Neuron (in vitro differentiated cells): Measurements from ENCODE around the gene USF2.

Source experiments
- H2AFZ ChIP-seq: one replicate; pipeline ENCODE4 v1.6.1; 2013; ENCODE audit warnings: low read depth, mild to moderate bottlenecking, inconsistent platforms, low read length, moderate library complexity
- H3K27me3 ChIP-seq: one replicate; pipeline ENCODE4 v1.6.1; 2013; ENCODE audit warnings: low read length; ENCODE audit not compliant: insufficient read depth
- H3K36me3 ChIP-seq: one replicate; pipeline ENCODE4 v1.6.1; 2013; ENCODE audit warnings: low read length; ENCODE audit not compliant: insufficient read depth
- H3K4me1 ChIP-seq: one replicate; pipeline ENCODE4 v1.6.1; 2013; ENCODE audit warnings: low read length; ENCODE audit not compliant: insufficient read depth
- H3K4me3 ChIP-seq: 2 replicates; pipeline ENCODE4 v1.5.1; 2013; ENCODE audit warnings: mild to moderate bottlenecking, low read length, moderate library complexity
- H3K9me3 ChIP-seq: one replicate; pipeline ENCODE4 v1.6.1; 2013; ENCODE audit warnings: low read length

USF2 gene

DNA sequence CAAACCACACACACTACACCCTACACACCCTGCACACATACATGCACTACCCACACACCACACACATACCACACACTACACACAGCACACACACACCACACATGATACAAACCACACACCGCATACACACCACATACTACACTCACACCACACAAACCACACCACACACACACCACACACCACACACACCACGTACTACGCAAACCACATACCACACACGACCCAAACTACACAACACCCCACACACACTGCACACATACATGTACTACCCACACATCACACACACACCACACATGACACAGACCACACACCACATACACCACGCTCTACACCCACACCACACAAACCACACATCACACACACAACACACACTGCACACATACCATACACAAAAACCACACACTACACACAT is 29.8 kb downstream of the USF2 start:
- Histone ChIP-seq H3K36me3 (no peaks in the 10 kb centered on the region), H3K27me3 (peaks cover 10% of the 10 kb centered on the region), H3K9me3 (no peaks in the 10 kb centered on the region), H2AFZ (no peak overlapping the region), H3K4me3 (no peak overlapping the region), H3K4me1 (no peaks in the 10 kb centered on the region)

DNA sequence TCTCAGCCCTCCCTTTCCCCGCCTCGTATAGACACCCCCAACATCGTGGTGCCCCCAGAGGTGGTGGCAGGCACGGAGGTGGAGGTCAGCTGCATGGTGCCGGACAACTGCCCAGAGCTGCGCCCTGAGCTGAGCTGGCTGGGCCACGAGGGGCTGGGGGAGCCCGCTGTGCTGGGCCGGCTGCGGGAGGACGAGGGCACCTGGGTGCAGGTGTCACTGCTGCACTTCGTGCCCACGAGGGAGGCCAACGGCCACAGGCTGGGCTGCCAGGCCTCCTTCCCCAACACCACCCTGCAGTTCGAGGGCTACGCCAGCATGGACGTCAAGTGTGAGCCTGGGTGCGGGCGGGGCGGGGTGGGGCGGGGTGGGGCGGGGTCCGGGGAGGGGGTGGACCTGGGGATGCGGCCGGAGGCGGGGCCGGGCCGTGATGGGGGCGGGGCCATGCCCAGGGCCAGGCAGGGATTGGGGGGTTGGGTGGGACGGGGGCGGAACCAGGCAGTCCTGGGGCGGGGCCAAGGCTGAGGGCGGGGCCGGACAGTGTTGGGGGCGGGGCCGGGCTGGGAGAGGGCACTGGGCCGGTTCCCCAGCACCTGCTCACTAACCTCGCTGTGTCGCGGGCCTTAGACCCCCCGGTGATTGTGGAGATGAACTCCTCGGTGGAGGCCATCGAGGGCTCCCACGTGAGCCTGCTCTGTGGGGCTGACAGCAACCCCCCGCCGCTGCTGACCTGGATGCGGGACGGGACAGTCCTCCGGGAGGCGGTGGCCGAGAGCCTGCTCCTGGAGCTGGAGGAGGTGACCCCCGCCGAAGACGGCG is 31.0 kb downstream of the USF2 start:
- Histone ChIP-seq H3K4me1 (no peaks in the 10 kb centered on the region), H3K36me3 (no peaks in the 10 kb centered on the region), H3K27me3 (peaks cover 3% of the 10 kb centered on the region), H3K4me3 (no peak overlapping the region), H3K9me3 (no peaks in the 10 kb centered on the region), H2AFZ (no peak overlapping the region)

DNA sequence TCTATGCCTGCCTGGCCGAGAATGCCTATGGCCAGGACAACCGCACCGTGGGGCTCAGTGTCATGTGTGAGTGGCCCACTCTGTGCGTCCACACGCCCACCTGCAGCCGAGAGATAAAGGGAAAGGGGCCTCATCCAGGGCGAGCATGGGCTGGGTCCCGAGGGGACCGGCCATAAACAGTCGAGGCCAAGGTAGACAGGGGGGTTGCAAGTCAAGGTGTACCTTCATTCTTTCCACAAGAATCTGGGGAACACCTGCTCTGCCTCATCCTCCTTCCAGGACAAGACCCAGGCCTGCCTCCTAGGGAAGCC is 31.5 kb downstream of the USF2 start:
- Histone ChIP-seq H2AFZ (no peak overlapping the region), H3K27me3 (peaks cover 3% of the 10 kb centered on the region), H3K9me3 (no peaks in the 10 kb centered on the region), H3K4me1 (no peaks in the 10 kb centered on the region), H3K36me3 (no peaks in the 10 kb centered on the region), H3K4me3 (no peak overlapping the region)

DNA sequence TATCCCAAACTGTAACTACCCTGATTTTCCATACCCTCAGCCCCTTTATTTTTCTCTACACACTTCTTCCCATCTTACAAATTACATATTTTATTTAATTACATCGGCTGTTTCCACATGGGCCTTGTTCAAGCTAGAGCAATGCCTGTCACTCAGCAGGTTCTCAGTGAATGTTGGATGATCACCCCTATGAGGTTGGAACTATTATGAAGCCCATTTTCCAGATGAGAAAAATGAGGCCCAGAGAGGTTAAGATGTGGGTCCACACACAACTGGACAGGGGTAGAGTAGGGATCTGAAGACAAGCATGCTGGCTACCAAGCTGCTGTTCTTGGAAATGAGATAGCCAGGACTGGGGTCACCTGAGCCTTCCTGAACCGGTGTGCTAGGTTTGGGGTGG is 33.2 kb downstream of the USF2 start:
- Histone ChIP-seq H3K9me3 (no peaks in the 10 kb centered on the region), H3K4me3 (no peak overlapping the region), H2AFZ (no peak overlapping the region), H3K4me1 (no peaks in the 10 kb centered on the region), H3K27me3 (no peaks in the 10 kb centered on the region), H3K36me3 (no peaks in the 10 kb centered on the region)

DNA sequence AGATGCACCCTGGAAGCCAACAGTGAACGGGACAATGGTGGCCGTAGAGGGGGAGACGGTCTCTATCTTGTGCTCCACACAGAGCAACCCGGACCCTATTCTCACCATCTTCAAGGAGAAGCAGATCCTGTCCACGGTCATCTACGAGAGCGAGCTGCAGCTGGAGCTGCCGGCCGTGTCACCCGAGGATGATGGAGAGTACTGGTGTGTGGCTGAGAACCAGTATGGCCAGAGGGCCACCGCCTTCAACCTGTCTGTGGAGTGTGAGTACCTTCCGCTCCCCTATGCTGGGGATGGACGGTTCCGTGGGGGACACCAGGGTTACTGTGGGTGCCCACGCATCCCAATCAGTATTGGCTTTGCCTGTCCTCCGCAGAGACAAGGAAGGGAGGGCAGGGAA is 33.7 kb downstream of the USF2 start:
- H2AFZ ChIP-seq: no peak overlapping the region
- H3K4me1 ChIP-seq: no peaks in the 10 kb centered on the region

DNA sequence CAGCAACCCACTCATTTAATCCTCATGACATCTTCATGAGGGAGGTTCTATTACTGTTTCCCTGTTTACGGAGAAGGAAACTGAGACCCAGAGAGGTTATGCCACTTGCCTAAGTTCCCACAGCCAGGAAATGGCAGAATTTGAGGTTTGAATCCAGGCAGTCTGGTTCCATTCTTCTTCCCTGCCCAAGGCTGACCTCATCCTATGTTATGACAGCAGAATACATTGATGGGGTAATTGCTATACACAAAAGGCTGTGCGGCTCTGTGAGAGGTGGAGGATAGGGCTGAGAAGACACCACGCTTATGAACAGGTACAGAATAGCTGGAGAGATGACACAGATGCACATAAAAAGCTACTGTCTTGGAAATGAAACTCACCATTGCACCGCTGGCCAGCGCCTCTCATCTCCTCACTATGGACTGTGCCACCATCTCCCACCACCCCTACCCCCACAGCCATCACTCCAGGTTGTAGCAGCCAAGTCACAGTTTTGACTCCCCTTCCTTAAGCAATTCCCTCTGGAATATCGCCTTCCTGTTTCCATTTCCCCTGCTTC is 34.7 kb downstream of the USF2 start:
- Histone ChIP-seq H3K4me1 (no peaks in the 10 kb centered on the region), H3K27me3 (no peaks in the 10 kb centered on the region), H2AFZ (no peak overlapping the region), H3K4me3 (no peak overlapping the region), H3K9me3 (no peaks in the 10 kb centered on the region), H3K36me3 (no peaks in the 10 kb centered on the region)

More for the DNA sequence above, 33.7 kb downstream of the USF2 start:
- Histone ChIP-seq H3K36me3 (no peaks in the 10 kb centered on the region), H3K9me3 (no peaks in the 10 kb centered on the region), H3K27me3 (no peaks in the 10 kb centered on the region), H3K4me3 (no peak overlapping the region)

DNA sequence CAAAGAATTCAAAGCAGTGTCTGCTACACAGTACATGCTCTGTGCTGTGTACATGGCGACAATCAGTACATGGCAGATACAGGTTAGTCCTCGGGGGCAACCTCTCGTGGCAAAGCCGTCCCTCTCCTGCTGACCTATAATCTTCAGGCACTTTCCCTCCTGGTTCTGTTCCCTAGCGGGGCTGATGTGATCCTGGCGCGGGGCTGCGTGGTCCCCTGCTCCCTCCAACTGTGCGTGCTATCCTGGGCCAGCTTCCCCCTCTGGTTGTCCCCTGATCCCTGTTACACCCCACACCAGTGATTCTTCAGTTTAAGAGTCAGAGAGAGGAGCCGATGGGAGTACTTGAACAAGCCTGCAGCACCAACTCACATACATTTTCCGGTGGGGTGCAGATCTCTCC is 35.3 kb downstream of the USF2 start:
- H3K4me3 ChIP-seq: no peak overlapping the region
- no peaks in the 10 kb centered on the region for H3K4me1 ChIP-seq
- H2AFZ ChIP-seq: no peak overlapping the region
- H3K36me3 ChIP-seq: no peaks in the 10 kb centered on the region
- H3K9me3 ChIP-seq: no peaks in the 10 kb centered on the region
- H3K27me3 ChIP-seq: no peaks in the 10 kb centered on the region

GRCh38 chr19:35305181-35305580 is 36.4 kb downstream of the USF2 start:
- no peaks in the 10 kb centered on the region for H3K27me3 ChIP-seq
- H3K4me1 ChIP-seq: no peaks in the 10 kb centered on the region
- no peaks in the 10 kb centered on the region for H3K9me3 ChIP-seq
- H3K36me3 ChIP-seq: no peaks in the 10 kb centered on the region
- H2AFZ ChIP-seq: no peak overlapping the region
- H3K4me3 ChIP-seq: no peak overlapping the region

DNA sequence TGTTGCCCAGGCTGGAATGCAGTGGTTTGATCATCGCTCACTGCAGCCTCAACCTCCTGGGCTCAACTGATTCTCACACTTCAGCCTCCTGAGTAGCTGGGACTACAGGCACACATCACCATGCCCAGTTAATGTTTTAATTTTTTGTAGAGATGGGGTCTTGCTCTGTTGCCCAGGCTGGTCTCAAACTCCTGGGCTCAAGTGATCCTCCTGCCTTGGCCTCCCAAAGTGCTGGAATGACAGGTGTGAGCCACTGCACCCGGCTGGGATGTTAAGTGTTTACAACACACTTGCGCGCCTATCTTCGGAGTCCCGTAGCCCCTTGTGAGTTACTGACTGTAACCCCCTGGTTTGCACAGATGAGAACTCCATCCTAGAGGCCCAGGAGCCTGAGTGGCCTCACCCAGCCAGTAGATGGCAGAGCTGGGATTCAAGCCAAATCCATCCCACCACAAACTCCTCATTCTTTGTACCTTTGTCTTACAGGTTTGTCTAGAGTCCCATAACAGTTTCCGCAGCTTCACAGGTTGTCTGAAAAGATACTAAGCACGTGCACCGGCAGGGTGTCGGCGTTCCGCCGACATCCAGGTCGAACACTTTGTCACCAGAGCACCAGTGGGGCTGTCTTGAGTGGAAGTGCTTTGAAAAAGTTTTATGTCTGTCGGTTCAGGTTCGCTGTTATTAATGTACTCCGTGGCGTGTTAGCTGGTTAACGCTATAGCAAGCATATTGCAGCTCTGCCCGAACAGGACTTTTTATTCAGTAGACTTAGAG is 37.9 kb downstream of the USF2 start:
- no peaks in the 10 kb centered on the region for H3K9me3 ChIP-seq
- no peaks in the 10 kb centered on the region for H3K27me3 ChIP-seq
- H3K4me3 ChIP-seq: no peak overlapping the region
- no peaks in the 10 kb centered on the region for H3K4me1 ChIP-seq
- no peak overlapping the region for H2AFZ ChIP-seq
- no peaks in the 10 kb centered on the region for H3K36me3 ChIP-seq

GRCh38 chr19:35307931-35308330 is 39.2 kb downstream of the USF2 start:
- Histone ChIP-seq H3K9me3 (no peaks in the 10 kb centered on the region), H3K4me3 (no peak overlapping the region), H2AFZ (no peak overlapping the region), H3K4me1 (no peaks in the 10 kb centered on the region), H3K27me3 (no peaks in the 10 kb centered on the region), H3K36me3 (no peaks in the 10 kb centered on the region)

GRCh38 chr19:35308910-35309309 is 40.1 kb downstream of the USF2 start:
- Histone ChIP-seq H3K36me3 (no peaks in the 10 kb centered on the region), H3K9me3 (no peaks in the 10 kb centered on the region), H3K27me3 (peaks cover 3% of the 10 kb centered on the region), H3K4me3 (no peak overlapping the region), H2AFZ (no peak overlapping the region), H3K4me1 (no peaks in the 10 kb centered on the region)

- H3K27me3 ChIP-seq: peaks cover 3% of the 10 kb centered on the region
- H3K9me3 ChIP-seq: no peaks in the 10 kb centered on the region
- no peaks in the 10 kb centered on the region for H3K4me1 ChIP-seq
- H2AFZ ChIP-seq: no peak overlapping the region
- no peak overlapping the region for H3K4me3 ChIP-seq
- H3K36me3 ChIP-seq: no peaks in the 10 kb centered on the region
Observed at GRCh38 chr19:35309481-35310279, 40.9 kb downstream of the USF2 start.

DNA sequence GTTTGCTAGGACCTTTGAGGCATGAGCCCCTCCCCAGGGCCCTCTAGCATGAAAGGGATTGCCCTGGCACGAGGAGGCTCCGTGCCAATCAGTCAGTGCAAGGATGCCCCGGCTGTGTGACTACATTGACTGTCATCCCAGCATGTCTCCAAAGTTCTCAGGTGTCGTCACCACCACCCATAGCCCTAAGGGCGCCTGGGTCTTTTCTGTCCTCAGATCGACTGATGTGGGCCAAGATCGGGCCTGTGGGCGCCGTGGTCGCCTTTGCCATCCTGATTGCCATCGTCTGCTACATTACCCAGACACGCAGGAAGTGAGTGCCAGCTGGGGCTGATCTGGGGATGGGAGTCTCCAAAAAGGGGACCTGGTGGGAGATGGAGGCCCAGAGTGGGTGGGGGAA is 41.6 kb downstream of the USF2 start:
- Histone ChIP-seq H3K4me3 (no peak overlapping the region), H3K36me3 (no peaks in the 10 kb centered on the region), H2AFZ (no peak overlapping the region), H3K4me1 (no peaks in the 10 kb centered on the region), H3K9me3 (no peaks in the 10 kb centered on the region), H3K27me3 (peaks cover 3% of the 10 kb centered on the region)
